ENCODE results near the gene IFT88. TPM values are rescaled to one million over a fixed set of nuclear protein-coding genes. Genes with fewer than 3 reads are reported as not detected.

IFT88 gene
- total RNA-seq, 1 donor from 2014 or later, result 23.6 TPM

Small RNAs within 50 kb of the gene (small RNA-seq; reads per million reads assigned to genes)
- 0.08 reads per million for gene RNU2-7P

Other genes with a start within 250 kb of the IFT88 start
- 14.3 TPM for gene CRYL1, start 41.3 kb upstream of the IFT88 start, total RNA-seq
- 12.6 TPM for gene IL17D, start 136.5 kb downstream of the IFT88 start, total RNA-seq
- gene EEF1AKMT1, start 206.8 kb downstream of the IFT88 start, total RNA-seq, result 11.0 TPM

All from frontal cortex (tissue), 1 donor.